GM13976 (cell line): ENCODE results near the gene GALNT18.

ENCODE experiments used
- DNase-seq: peaks from one replicate; pipeline ENCODE4 v3.0.0; 2012; ENCODE audit warnings: low spot score
- in situ Hi-C: fragments of 300-500 bp; cut with MboI; formaldehyde crosslinking; loops from one replicate; pipeline ENCODE4 v1.12.0; 2022; ENCODE audit warnings: low sequenced_read_pairs, mixed read lengths, inconsistent platforms; ENCODE audit not compliant: unreplicated experiment
- TF ChIP-seq, protein P1 (sequence below): IDR thresholded peaks from 2 replicates; pipeline ENCODE4 v1.5.1; 2012; ENCODE audit warnings: borderline replicate concordance, mild to moderate bottlenecking; ENCODE audit not compliant: insufficient read depth; ENCODE audit errors: extremely low read depth, missing control alignments, control extremely low read depth

GALNT18 gene

DNA sequence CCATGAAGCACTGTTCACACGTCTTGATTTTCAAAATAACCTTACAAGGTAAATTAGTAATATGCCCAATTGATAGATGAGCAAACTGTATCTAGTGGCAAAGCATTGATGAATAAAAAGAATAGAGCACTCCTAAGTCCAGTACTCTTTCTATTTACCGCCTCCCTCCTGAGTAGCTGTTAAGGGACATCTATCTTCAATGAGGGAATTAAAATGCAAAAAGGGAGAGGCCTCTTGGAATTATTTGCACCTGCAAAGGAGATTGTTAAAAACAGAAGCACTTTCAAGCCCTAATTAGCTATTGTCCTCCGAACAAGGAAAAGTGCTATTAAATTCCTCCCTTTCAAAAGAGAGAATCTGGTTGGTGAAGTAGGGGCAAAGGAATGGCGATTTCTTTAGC, 6.8 kb upstream of the GALNT18 start:
- TF ChIP-seq, protein P1, sequence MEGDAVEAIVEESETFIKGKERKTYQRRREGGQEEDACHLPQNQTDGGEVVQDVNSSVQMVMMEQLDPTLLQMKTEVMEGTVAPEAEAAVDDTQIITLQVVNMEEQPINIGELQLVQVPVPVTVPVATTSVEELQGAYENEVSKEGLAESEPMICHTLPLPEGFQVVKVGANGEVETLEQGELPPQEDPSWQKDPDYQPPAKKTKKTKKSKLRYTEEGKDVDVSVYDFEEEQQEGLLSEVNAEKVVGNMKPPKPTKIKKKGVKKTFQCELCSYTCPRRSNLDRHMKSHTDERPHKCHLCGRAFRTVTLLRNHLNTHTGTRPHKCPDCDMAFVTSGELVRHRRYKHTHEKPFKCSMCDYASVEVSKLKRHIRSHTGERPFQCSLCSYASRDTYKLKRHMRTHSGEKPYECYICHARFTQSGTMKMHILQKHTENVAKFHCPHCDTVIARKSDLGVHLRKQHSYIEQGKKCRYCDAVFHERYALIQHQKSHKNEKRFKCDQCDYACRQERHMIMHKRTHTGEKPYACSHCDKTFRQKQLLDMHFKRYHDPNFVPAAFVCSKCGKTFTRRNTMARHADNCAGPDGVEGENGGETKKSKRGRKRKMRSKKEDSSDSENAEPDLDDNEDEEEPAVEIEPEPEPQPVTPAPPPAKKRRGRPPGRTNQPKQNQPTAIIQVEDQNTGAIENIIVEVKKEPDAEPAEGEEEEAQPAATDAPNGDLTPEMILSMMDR: no peak
- no peak for DNase-seq
- in situ Hi-C loops: no loop called here

DNA sequence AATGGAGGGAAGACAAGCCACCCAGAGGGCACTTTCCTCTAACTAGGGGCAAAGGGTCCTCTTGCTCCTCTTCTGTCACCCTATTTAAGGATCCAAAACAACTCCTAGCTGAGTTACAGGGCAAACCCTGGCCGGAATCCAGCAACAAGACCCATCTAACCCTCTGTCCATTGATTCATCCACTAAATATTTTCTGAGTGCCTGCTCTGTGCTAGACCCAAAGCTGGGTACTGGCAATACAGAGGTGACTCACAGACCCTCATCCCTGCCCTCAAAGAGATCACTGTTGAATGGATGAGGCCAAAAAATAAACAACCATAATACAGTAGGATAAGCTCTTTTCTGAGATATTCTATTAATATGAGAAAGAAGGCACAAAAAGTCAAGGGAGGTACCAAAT, 4.3 kb upstream of the GALNT18 start:
- TF ChIP-seq, protein P1: no peak
- in situ Hi-C loops: no loop called here
- no peak for DNase-seq

- DNase-seq: no peak
- TF ChIP-seq, protein P1: no peak
- in situ Hi-C loops: no loop called here
These were observed 3.1 kb upstream of the GALNT18 start for GRCh38 chr11:11624926-11625325.

DNA sequence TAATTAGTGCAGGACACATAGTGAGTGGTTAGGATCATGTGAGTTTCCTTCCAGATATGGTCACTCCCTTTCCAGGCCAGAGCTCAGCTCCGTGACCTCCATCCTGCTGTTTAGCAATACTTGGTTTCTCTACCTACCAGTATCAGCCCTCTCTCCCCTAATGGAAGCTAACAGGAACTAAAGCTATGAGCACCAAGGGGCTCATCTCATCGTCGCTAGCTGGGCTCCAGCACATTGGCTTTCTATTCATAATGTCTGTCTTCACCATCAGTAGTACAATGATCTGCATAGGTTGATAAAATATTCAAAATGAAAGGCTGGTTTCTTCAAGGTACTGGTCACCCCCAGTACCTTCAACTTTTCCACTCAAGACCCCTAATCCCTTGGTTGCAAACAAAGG, 2.4 kb upstream of the GALNT18 start:
- TF ChIP-seq, protein P1: no peak
- in situ Hi-C loops: no loop called here
- DNase-seq: no peak

DNA sequence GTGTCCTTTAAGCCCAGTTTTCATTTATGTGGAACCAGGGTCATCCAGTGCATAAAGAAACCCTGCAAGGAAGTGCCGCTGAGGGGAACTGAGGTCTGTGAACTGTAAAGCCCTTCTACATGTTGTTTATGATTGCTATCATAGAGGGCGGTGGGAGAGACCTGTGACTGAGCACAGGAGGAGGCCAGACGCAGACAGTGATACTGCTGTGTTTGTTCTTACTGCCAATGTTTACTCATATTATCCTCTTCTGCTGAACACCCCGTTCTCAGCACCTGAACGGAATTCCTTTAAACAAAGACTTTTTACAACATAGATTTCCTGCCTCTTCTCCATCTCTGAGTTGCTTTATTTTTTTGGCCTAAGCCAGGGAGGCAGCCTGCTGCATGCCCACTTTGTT, 967 bp upstream of the GALNT18 start:
- in situ Hi-C loops: no loop called here
- no peak for DNase-seq
- TF ChIP-seq, protein P1: no peak

- no peak for DNase-seq
- in situ Hi-C loops: no loop called here
- TF ChIP-seq, protein P1: no peak
These were observed 518 bp upstream of the GALNT18 start for GRCh38 chr11:11622340-11622706.
